OCI-LY7 (cell line): ENCODE measurements around the gene PRRC1. TPM values are rescaled to one million over a fixed set of nuclear protein-coding genes. Genes with fewer than 3 reads are reported as not detected.

Experiments
- BruUV-seq: library from RNA; stranded (reverse); fragments of 400-500 nt; replicated peaks from 2 replicates; lab custom pipeline; 2021; lab: Mats Ljungman, UMichigan
- CTCF ChIA-PET: fragments of 300-600 bp; sonication (Branson Sonifier 250); formaldehyde crosslinking; loops from one replicate; lab custom pipeline; 2022; ENCODE audit warnings: antibody characterized with exemption; ENCODE audit not compliant: unreplicated experiment; lab: Charles Lee
- POLR2A ChIA-PET: fragments of 300-600 bp; sonication (Branson Sonifier 250); formaldehyde crosslinking; loops from one replicate; lab custom pipeline; 2022; ENCODE audit warnings: antibody characterized with exemption; lab: Charles Lee
- DNase-seq: peaks from one replicate; pipeline ENCODE4 v3.0.0-alpha.2; 2015; ENCODE audit warnings: low spot score
- H2AFZ ChIP-seq: fragments of 200-600 bp; sonication (generic), shearing (Covaris generic); 2 replicates; pipeline ENCODE4 v1.6.1; 2014; ENCODE audit warnings: mild to moderate bottlenecking, antibody characterized with exemption, low read length, moderate library complexity
- H3K27ac ChIP-seq: fragments of 200-600 bp; sonication (generic); 2 replicates; pipeline ENCODE4 v1.5.1; 2014; ENCODE audit warnings: mixed run types, low read depth, mild to moderate bottlenecking, moderate library complexity, low read length, inconsistent platforms; ENCODE audit not compliant: poor library complexity, severe bottlenecking
- H3K36me3 ChIP-seq: fragments of 200-600 bp; sonication (generic); 2 replicates; pipeline ENCODE4 v1.6.1; 2014; ENCODE audit warnings: mild to moderate bottlenecking, antibody characterized with exemption, low read length, moderate library complexity, mixed read lengths; ENCODE audit not compliant: insufficient read depth
- H3K4me1 ChIP-seq: fragments of 200-600 bp; sonication (generic); 2 replicates; pipeline ENCODE4 v1.5.1; 2014; ENCODE audit warnings: mild to moderate bottlenecking, low read length; ENCODE audit not compliant: insufficient read depth, poor library complexity, severe bottlenecking
- H3K4me2 ChIP-seq: fragments of 200-600 bp; sonication (generic); 2 replicates; pipeline ENCODE4 v1.6.1; 2014; ENCODE audit warnings: mild to moderate bottlenecking, low read length
- H3K4me3 ChIP-seq: fragments of 200-600 bp; sonication (generic); 2 replicates; pipeline ENCODE4 v1.5.1; 2014; ENCODE audit warnings: mild to moderate bottlenecking, low read depth, low read length; ENCODE audit not compliant: poor library complexity, severe bottlenecking
- H3K79me2 ChIP-seq: fragments of 200-600 bp; sonication (generic); 2 replicates; pipeline ENCODE4 v1.6.1; 2016; ENCODE audit warnings: low read depth, mild to moderate bottlenecking, low read length, moderate library complexity, mixed read lengths; ENCODE audit not compliant: insufficient read depth
- H3K9me2 ChIP-seq: fragments of 200-600 bp; sonication (generic); 2 replicates; pipeline ENCODE4 v1.6.1; 2016; ENCODE audit warnings: mild to moderate bottlenecking, low read length, mixed read lengths; ENCODE audit not compliant: insufficient read depth
- H3K9me3 ChIP-seq: fragments of 200-600 bp; sonication (generic); 2 replicates; pipeline ENCODE4 v1.6.1; 2014; ENCODE audit warnings: mild to moderate bottlenecking, mixed run types, low read length, mixed read lengths
- H4K20me1 ChIP-seq: fragments of 200-600 bp; sonication (generic); 2 replicates; pipeline ENCODE4 v1.6.1; 2014; ENCODE audit warnings: mild to moderate bottlenecking, antibody characterized with exemption, low read length, moderate library complexity, mixed read lengths; ENCODE audit not compliant: insufficient read depth
- CTCF ChIP-seq: fragments of 200-600 bp; sonication (generic); conservative IDR thresholded peaks from 2 replicates; pipeline ENCODE4 v1.5.1; 2014; ENCODE audit warnings: mild to moderate bottlenecking, antibody characterized with exemption, low read length, moderate library complexity, mixed read lengths
- EZH2phosphoT487 ChIP-seq: fragments of 200-600 bp; sonication (generic); IDR thresholded peaks from 2 replicates; pipeline ENCODE4 v1.6.1; 2018; ENCODE audit warnings: low read depth, borderline replicate concordance, mild to moderate bottlenecking, mixed run types, antibody characterized with exemption, low read length, moderate library complexity, mixed read lengths
- intact Hi-C: fragments of 100-400 bp; cut with micrococcal nuclease; formaldehyde crosslinking; loops from one replicate; pipeline ENCODE4 v1.10.0; 2022; ENCODE audit not compliant: unreplicated experiment
- total RNA-seq, 2 experiments: library from RNA; depleted of rRNA in 1 of 2; stranded (reverse); fragments of >200 nt in 1 of 2; shearing (Covaris generic) in 1 of 2; gene quantifications; 2 replicates each; pipeline ENCODE4 v1.2.3, GENCODE V29; 2014 to 2022

PRRC1 gene
- total RNA-seq, 2 experiments from 2014 or later = 32.7 to 46.5 TPM

- no TSS peak for BruUV-seq
- no peaks in the 10 kb centered on the region for H4K20me1 ChIP-seq
- peak; percentile 70 for DNase-seq
- no peaks in the 10 kb centered on the region for H3K4me1 ChIP-seq
- TF ChIP-seq EZH2phosphoT487 = no peak
- TF ChIP-seq CTCF = peak; percentile 91
- no peaks in the 10 kb centered on the region for H3K36me3 ChIP-seq
- no peak overlapping the region for H3K27ac ChIP-seq
- intact Hi-C loops = loop anchor here (2.0 to 10.0 kb wide), 2 partner anchors 321 to 637 kb away; no protein-coding TSS in a partner anchor
- no peak overlapping the region for H3K4me2 ChIP-seq
- no peak overlapping the region for H3K4me3 ChIP-seq
- ChIA-PET CTCF (no interaction called here), POLR2A (no interaction called here)
- no peak overlapping the region for H2AFZ ChIP-seq
- H3K9me2 ChIP-seq = no peaks in the 10 kb centered on the region
- no peaks in the 10 kb centered on the region for H3K9me3 ChIP-seq
- H3K79me2 ChIP-seq = no peaks in the 10 kb centered on the region
Observed at GRCh38 chr5:127564002-127564769, 46.7 kb downstream of the PRRC1 start.

- H3K27ac ChIP-seq = no peak overlapping the region
- no peaks in the 10 kb centered on the region for H3K36me3 ChIP-seq
- H3K9me2 ChIP-seq = no peaks in the 10 kb centered on the region
- no peaks in the 10 kb centered on the region for H3K9me3 ChIP-seq
- TF ChIP-seq CTCF (no peak), EZH2phosphoT487 (no peak)
- DNase-seq = no peak
- ChIA-PET CTCF (no interaction called here), POLR2A (no interaction called here)
- H3K4me1 ChIP-seq = no peaks in the 10 kb centered on the region
- H3K4me2 ChIP-seq = no peak overlapping the region
- H2AFZ ChIP-seq = no peak overlapping the region
- H3K79me2 ChIP-seq = no peaks in the 10 kb centered on the region
- BruUV-seq = no TSS peak
- intact Hi-C loops = loop anchor here (2.0 to 10.0 kb wide), 2 partner anchors 319 to 635 kb away; no protein-coding TSS in a partner anchor
- H3K4me3 ChIP-seq = no peak overlapping the region
- H4K20me1 ChIP-seq = no peaks in the 10 kb centered on the region
Observed at GRCh38 chr5:127565586-127566270, 48.3 kb downstream of the PRRC1 start.
